C4-2B (cell line): Measurements from ENCODE around the gene CCDC15.
A peak's percentile ranks its signal among the peaks of the same experiment; 100 is the strongest.
"Not testable (repeated sequence)": the region's sequence is repeated elsewhere in the genome, so short reads cannot be mapped to it uniquely, and the experiment has no call there.

Experiments
- H3K27ac ChIP-seq: fragments of 450-650 bp; 2 replicates; pipeline ENCODE4 v1.5.1; 2017
- CTCF ChIP-seq: fragments of 450-650 bp; conservative IDR thresholded peaks from 2 replicates; pipeline ENCODE4 v1.5.1; 2017; ENCODE audit warnings: mild to moderate bottlenecking
- ZFX ChIP-seq: fragments of 450-650 bp; IDR thresholded peaks from 2 replicates; pipeline ENCODE4 v1.6.1; 2017

Gene CCDC15

GRCh38 chr11:125052047-125052446 is 98.0 kb downstream of the CCDC15 start:
- TF ChIP-seq CTCF (no peak), ZFX (no peak)
- no peak overlapping the region for H3K27ac ChIP-seq

GRCh38 chr11:125053167-125053566 is 99.2 kb downstream of the CCDC15 start:
- no peak overlapping the region for H3K27ac ChIP-seq
- TF ChIP-seq CTCF (no peak), ZFX (no peak)

- no peak for TF ChIP-seq ZFX
- peak; percentile 21 for TF ChIP-seq CTCF
Observed at GRCh38 chr11:125055107-125055715, 101.2 kb downstream of the CCDC15 start.

GRCh38 chr11:125056111-125056510 is 102.1 kb downstream of the CCDC15 start:
- not testable (repeated sequence) for H3K27ac ChIP-seq

More at GRCh38 chr11:125055107-125055715, 101.2 kb downstream of the CCDC15 start:
- no peak overlapping the region for H3K27ac ChIP-seq

GRCh38 chr11:125056931-125057692 is 103.1 kb downstream of the CCDC15 start:
- no peak for TF ChIP-seq ZFX
- no peak for TF ChIP-seq CTCF
- no peak overlapping the region for H3K27ac ChIP-seq

GRCh38 chr11:125057693-125058016 is 103.7 kb downstream of the CCDC15 start:
- H3K27ac ChIP-seq: no peak overlapping the region
- no peak for TF ChIP-seq CTCF
- TF ChIP-seq ZFX: no peak

GRCh38 chr11:125061281-125061680 is 107.3 kb downstream of the CCDC15 start:
- no peak overlapping the region for H3K27ac ChIP-seq
- TF ChIP-seq ZFX: no peak
- no peak for TF ChIP-seq CTCF
